ENCODE data around the gene TMEM8B. TPM values are rescaled to one million over a fixed set of nuclear protein-coding genes. Genes with fewer than 3 reads are reported as not detected.

TMEM8B gene
- total RNA-seq, 1 experiment from 2014 or later = 6.4 TPM

- Histone ChIP-seq H3K27me3 (ENCODE audit: insufficient read depth, low read depth) (no peaks in the 10 kb centered on the region), H3K4me1 (replicated peaks; ENCODE audit: insufficient read depth) (0 out of 2 replicates have a peak, but pooled peaks cover 3% of the 10 kb centered on the region), H3K79me2 (ENCODE audit: low read depth) (no peaks in the 10 kb centered on the region), H3K4me3 (no peak overlapping the region), H3K9me2 (ENCODE audit: insufficient read depth) (no peaks in the 10 kb centered on the region), H3F3A (ENCODE audit: insufficient read depth, low read depth) (no peaks in the 10 kb centered on the region), H3K9me3 (ENCODE audit: insufficient read depth, low read depth) (no peaks in the 10 kb centered on the region), H3K4me2 (no peak overlapping the region), H3K27ac (no peak overlapping the region), H2AFZ (no peak overlapping the region), H3K36me3 (ENCODE audit: low read depth) (no peaks in the 10 kb centered on the region), H4K20me1 (ENCODE audit: insufficient read depth) (no peaks in the 10 kb centered on the region)
- DNase-seq = no peak
- CTCF ChIA-PET = interaction anchor here (1.0 kb wide), 1 partner anchor 125 kb away, joined by 6 read pairs; no protein-coding TSS in a partner anchor
- TF ChIP-seq CTCF (conservative IDR thresholded peaks at IDR 0.05) (no peak), EZH2 (IDR thresholded peaks at IDR 0.05; ENCODE audit: low read depth) (no peak)
- BruUV-seq (replicated peaks) = no TSS peak
- intact Hi-C loops (cut with micrococcal nuclease; ENCODE audit: unreplicated experiment) = no loop called here
- POLR2A ChIA-PET (ENCODE audit: unreplicated experiment) = no interaction called here
Observed at GRCh38 chr9:35898337-35898736, 69.3 kb downstream of the TMEM8B start.

- intact Hi-C loops (cut with micrococcal nuclease; ENCODE audit: unreplicated experiment) = no loop called here
- Histone ChIP-seq H3K9me3 (ENCODE audit: insufficient read depth, low read depth) (no peaks in the 10 kb centered on the region), H3K4me2 (no peak overlapping the region), H3K36me3 (ENCODE audit: low read depth) (no peaks in the 10 kb centered on the region), H3K4me1 (replicated peaks; ENCODE audit: insufficient read depth) (0 out of 2 replicates have a peak, but pooled peaks cover 3% of the 10 kb centered on the region), H3K4me3 (no peak overlapping the region), H3K27me3 (ENCODE audit: insufficient read depth, low read depth) (no peaks in the 10 kb centered on the region), H3F3A (ENCODE audit: insufficient read depth, low read depth) (no peaks in the 10 kb centered on the region), H3K9me2 (ENCODE audit: insufficient read depth) (no peaks in the 10 kb centered on the region), H3K79me2 (ENCODE audit: low read depth) (no peaks in the 10 kb centered on the region), H3K27ac (no peak overlapping the region), H2AFZ (no peak overlapping the region), H4K20me1 (ENCODE audit: insufficient read depth) (no peaks in the 10 kb centered on the region)
- CTCF ChIA-PET = interaction anchor here (1.0 kb wide), 1 partner anchor 124 kb away, joined by 6 read pairs; no protein-coding TSS in a partner anchor
- BruUV-seq (replicated peaks) = no TSS peak
- POLR2A ChIA-PET (ENCODE audit: unreplicated experiment) = interaction anchor here (0.6 kb wide), 1 partner anchor 149 kb away, joined by 3 read pairs; no protein-coding TSS in a partner anchor
- no peak for TF ChIP-seq CTCF (conservative IDR thresholded peaks at IDR 0.05)
- TF ChIP-seq EZH2 (IDR thresholded peaks at IDR 0.05; ENCODE audit: low read depth) = no peak
- no peak for DNase-seq
Observed at GRCh38 chr9:35899021-35899420, 70.0 kb downstream of the TMEM8B start.

- ChIA-PET POLR2A (ENCODE audit: unreplicated experiment) (no interaction called here), CTCF (interaction anchor here (0.6 kb wide), 2 partner anchors 41 to 120 kb away, joined by 3 to 4 read pairs; no protein-coding TSS in a partner anchor)
- H3K4me2 ChIP-seq = no peak overlapping the region
- H3F3A ChIP-seq (ENCODE audit: insufficient read depth, low read depth) = peaks cover 20% of the 10 kb centered on the region
- no peaks in the 10 kb centered on the region for H3K79me2 ChIP-seq (ENCODE audit: low read depth)
- no TSS peak for BruUV-seq (replicated peaks)
- no peak overlapping the region for H3K4me3 ChIP-seq
- no peaks in the 10 kb centered on the region for H3K9me2 ChIP-seq (ENCODE audit: insufficient read depth)
- intact Hi-C loops (cut with micrococcal nuclease; ENCODE audit: unreplicated experiment) = loop anchor here (2.0 kb wide), 1 partner anchor 120 kb away; no protein-coding TSS in a partner anchor
- TF ChIP-seq CTCF (conservative IDR thresholded peaks at IDR 0.05) = peak; percentile 78
- no peak for TF ChIP-seq EZH2 (IDR thresholded peaks at IDR 0.05; ENCODE audit: low read depth)
- no peaks in the 10 kb centered on the region for H3K27me3 ChIP-seq (ENCODE audit: insufficient read depth, low read depth)
- H4K20me1 ChIP-seq (ENCODE audit: insufficient read depth) = no peaks in the 10 kb centered on the region
- peak in 1 of 2 experiments; percentile 54 for DNase-seq
- no peak overlapping the region for H3K27ac ChIP-seq
- H3K4me1 ChIP-seq (replicated peaks; ENCODE audit: insufficient read depth) = peaks cover 38% of the 10 kb centered on the region
- H3K9me3 ChIP-seq (ENCODE audit: insufficient read depth, low read depth) = no peaks in the 10 kb centered on the region
- no peaks in the 10 kb centered on the region for H3K36me3 ChIP-seq (ENCODE audit: low read depth)
- H2AFZ ChIP-seq = no peak overlapping the region
Observed at GRCh38 chr9:35903049-35903448, 74.0 kb downstream of the TMEM8B start.
